NB4 (cell line): ENCODE measurements around the gene P2RY11.

Experiments used
- CTCF ChIP-seq: IDR thresholded peaks from one replicate; pipeline ENCODE4 v1.5.1; 2012; ENCODE audit warnings: low read depth, low read length
- MAX ChIP-seq: IDR thresholded peaks from 2 replicates; pipeline ENCODE4 v1.6.1; 2011; ENCODE audit warnings: low read depth, low read length
- MYC ChIP-seq: IDR thresholded peaks from 2 replicates; pipeline ENCODE4 v1.6.1; 2011; ENCODE audit warnings: low read depth, low read length
- POLR2A ChIP-seq: IDR thresholded peaks from 2 replicates; pipeline ENCODE4 v1.6.1; 2011; ENCODE audit warnings: mild to moderate bottlenecking; ENCODE audit not compliant: insufficient read length; ENCODE audit errors: extremely low read depth

DNA sequence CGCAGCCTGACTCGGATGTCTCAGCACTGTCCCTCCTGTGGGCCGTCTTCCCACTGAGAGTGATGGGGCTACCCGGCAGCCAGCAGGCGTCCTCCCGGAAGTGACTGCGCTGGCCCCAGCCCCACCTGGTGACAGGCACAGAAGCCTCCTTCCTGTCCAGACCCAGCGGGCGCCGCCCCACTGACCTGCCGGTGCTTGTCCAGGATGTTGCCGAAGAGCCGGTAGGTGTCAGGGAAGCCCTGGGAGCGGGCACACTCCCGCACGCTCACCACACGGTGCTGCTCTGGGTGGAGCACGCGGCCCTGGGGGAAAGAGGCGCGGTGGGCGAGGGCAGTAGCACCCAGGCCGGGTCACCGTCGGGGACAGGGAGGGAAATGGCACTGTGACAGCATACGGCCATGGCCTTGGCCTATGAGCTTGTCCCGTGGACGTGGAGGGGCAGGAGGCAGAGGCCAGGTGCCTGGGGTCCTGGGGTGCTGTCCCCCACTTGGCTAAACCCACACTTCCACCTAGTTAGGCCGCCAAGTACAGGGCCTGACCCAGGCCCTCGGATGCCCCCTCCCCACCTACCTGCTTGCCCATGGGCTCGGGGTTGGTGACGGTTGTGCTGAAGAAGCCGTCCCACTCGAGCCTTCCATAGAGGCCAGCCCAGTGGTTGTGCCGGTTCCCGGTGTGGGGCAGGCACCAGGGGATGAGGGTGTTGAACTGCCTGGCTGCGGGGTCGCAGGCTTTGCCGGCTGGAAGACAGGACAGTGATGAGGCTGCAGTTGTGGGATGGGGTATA lies 24.2 kb downstream of the P2RY11 start:
- TF ChIP-seq POLR2A = no peak
- TF ChIP-seq CTCF = no peak
- TF ChIP-seq MYC = no peak
- TF ChIP-seq MAX = no peak
